ENCODE data around the gene IZUMO2.
"Not testable (repeated sequence)": the region's sequence is repeated elsewhere in the genome, so short reads cannot be mapped to it uniquely, and the experiment has no call there.

The IZUMO2 gene

DNA sequence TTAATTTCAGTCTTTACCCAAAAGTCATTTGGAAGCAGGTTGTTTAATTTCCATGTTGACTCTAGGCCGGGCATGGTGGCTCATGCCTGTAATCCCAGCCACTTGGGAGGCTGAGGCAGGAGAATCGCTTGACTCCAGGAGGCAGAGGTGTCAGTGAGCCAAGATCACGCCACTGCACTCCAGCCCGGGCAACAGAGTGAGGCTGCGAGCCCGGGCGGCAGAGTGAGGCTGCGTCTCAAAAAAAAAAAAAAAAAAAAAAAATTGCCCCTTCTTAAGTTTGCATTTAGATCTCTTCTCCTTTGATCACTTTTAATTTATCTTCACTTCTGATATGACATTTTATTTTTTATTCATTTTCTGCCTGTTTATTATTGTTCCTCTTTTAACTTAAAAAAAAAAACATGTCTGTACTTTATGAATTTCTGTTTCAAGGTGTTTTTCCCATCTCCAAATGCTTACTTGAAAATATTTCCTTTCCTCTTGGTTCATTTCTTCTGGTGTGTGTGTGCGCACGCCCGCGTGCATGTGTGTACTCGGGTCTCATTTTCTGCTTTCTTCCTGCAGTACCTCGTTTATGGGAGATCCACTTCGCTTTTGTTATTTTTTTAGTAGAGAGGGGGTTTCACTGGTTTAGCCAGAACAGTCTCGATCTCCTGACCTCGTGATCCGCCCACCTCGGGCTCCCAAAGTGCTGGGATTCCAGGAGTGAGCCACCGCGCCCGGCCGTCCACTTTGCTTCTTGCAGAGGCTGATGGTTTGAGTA, 26.3 kb downstream of the IZUMO2 start:
- not testable (repeated sequence) for H3K4me1 ChIP-seq (ENCODE audit: control insufficient read depth, insufficient read depth, low read length, poor library complexity, severe bottlenecking); H3K4me3 ChIP-seq (ENCODE audit: extremely low read depth, insufficient read depth, low read length, poor library complexity, severe bottlenecking); H3K36me3 ChIP-seq (ENCODE audit: control insufficient read depth, insufficient read depth, low read length); H3K27ac ChIP-seq (ENCODE audit: low read depth, low read length, severe bottlenecking)
- H3K9me3 ChIP-seq (ENCODE audit: control insufficient read depth, low read length), result peaks cover 17% of the 10 kb centered on the region
- WGBS, 2 experiments (ENCODE audit: insufficient coverage in 2 of 2), result 78 to 89% methylated on average over 13 to 15 of the region's 23 CpGs

DNA sequence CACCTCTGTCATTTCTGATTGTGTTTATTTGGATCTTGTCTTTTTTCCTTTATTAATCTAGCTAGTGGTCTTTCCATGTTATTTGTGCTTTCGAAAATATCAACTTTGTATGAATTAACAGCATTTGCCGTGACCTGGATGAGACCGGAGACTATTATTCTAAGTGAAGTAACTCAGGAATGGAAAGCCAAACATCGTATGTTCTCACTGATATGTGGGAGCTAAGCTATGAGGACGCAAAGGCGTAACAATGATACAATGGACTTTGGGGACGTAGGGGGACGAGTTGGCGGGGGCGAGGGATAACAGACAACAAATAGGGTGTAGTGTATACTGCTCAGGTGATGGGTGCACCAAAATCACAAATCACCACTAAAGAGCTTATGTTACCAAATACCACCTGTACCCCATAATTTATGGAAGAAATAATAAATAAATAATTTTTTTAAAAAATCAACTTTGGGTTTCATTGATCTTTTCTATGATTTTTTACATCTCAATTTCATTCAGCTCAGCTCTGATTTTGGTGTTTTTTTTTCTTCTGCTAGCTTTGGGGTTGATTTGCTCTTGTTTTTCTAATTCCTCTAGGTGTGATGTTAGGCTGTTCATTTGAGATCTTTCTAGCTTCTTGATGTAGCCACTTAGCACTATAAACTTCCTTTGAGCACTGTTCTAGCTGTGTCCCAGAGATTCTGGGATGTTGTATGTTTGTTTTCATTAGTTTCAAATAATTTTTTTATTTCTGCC, 27.1 kb downstream of the IZUMO2 start:
- not testable (repeated sequence) for H3K36me3 ChIP-seq (ENCODE audit: control insufficient read depth, insufficient read depth, low read length); H3K4me1 ChIP-seq (ENCODE audit: control insufficient read depth, insufficient read depth, low read length, poor library complexity, severe bottlenecking); H3K27ac ChIP-seq (ENCODE audit: low read depth, low read length, severe bottlenecking); H3K4me3 ChIP-seq (ENCODE audit: extremely low read depth, insufficient read depth, low read length, poor library complexity, severe bottlenecking)
- H3K9me3 ChIP-seq (ENCODE audit: control insufficient read depth, low read length), result peaks cover 17% of the 10 kb centered on the region
- WGBS, 2 experiments (ENCODE audit: insufficient coverage in 2 of 2), result 82 to 85% methylated on average over 10 of the region's 10 CpGs

GRCh38 chr19:50134777-50135719, 28.0 kb downstream of the IZUMO2 start:
- not testable (repeated sequence) for H3K27ac ChIP-seq (ENCODE audit: low read depth, low read length, severe bottlenecking); H3K36me3 ChIP-seq (ENCODE audit: control insufficient read depth, insufficient read depth, low read length); H3K4me3 ChIP-seq (ENCODE audit: extremely low read depth, insufficient read depth, low read length, poor library complexity, severe bottlenecking); H3K4me1 ChIP-seq (ENCODE audit: control insufficient read depth, insufficient read depth, low read length, poor library complexity, severe bottlenecking)
- peaks cover 17% of the 10 kb centered on the region for H3K9me3 ChIP-seq (ENCODE audit: control insufficient read depth, low read length)
- 60% methylated on average over 2 of the region's 21 CpGs; no CpG with 5 or more reads in 1 of the 2 experiments for WGBS, 2 experiments (ENCODE audit: insufficient coverage in 2 of 2)

GRCh38 chr19:50133518-50134492, 29.3 kb downstream of the IZUMO2 start:
- not testable (repeated sequence) for H3K4me3 ChIP-seq (ENCODE audit: extremely low read depth, insufficient read depth, low read length, poor library complexity, severe bottlenecking); H3K4me1 ChIP-seq (ENCODE audit: control insufficient read depth, insufficient read depth, low read length, poor library complexity, severe bottlenecking); H3K27ac ChIP-seq (ENCODE audit: low read depth, low read length, severe bottlenecking); H3K36me3 ChIP-seq (ENCODE audit: control insufficient read depth, insufficient read depth, low read length)
- whole genome bisulfite sequencing, 2 experiments (ENCODE audit: insufficient coverage in 2 of 2), result 70 to 74% methylated on average over 8 to 10 of the region's 31 CpGs
- peaks cover 17% of the 10 kb centered on the region for H3K9me3 ChIP-seq (ENCODE audit: control insufficient read depth, low read length)

GRCh38 chr19:50104012-50104411, 59.1 kb downstream of the IZUMO2 start:
- not testable (repeated sequence) for H3K9me3 ChIP-seq (ENCODE audit: control insufficient read depth, low read length); H3K4me1 ChIP-seq (ENCODE audit: control insufficient read depth, insufficient read depth, low read length, poor library complexity, severe bottlenecking); H3K36me3 ChIP-seq (ENCODE audit: control insufficient read depth, insufficient read depth, low read length); H3K4me3 ChIP-seq (ENCODE audit: extremely low read depth, insufficient read depth, low read length, poor library complexity, severe bottlenecking); H3K27ac ChIP-seq (ENCODE audit: low read depth, low read length, severe bottlenecking)
- no CpG with 5 or more reads among the region's 13 CpGs for WGBS, 2 experiments (ENCODE audit: insufficient coverage in 2 of 2)

DNA sequence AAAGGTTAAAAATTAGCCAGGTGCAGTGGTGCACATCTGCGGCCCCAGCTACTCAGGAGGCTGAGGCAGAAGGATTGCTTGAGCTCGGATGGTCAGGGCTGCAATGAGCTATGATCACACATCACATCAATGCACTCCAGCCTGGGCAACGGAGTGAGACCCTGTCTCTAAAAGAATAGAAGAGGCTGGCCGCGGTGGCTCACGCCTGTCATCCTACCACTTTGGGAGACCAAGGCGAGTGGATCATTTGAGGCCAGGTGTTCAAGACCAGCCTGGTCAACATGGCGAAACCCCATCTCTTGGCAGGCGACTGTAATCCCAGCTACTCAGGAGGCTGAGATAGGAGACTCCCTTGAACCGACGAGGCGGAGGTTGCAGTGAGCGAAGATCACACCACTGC, 59.7 kb downstream of the IZUMO2 start:
- not testable (repeated sequence) for H3K9me3 ChIP-seq (ENCODE audit: control insufficient read depth, low read length); H3K4me1 ChIP-seq (ENCODE audit: control insufficient read depth, insufficient read depth, low read length, poor library complexity, severe bottlenecking); H3K4me3 ChIP-seq (ENCODE audit: extremely low read depth, insufficient read depth, low read length, poor library complexity, severe bottlenecking); H3K36me3 ChIP-seq (ENCODE audit: control insufficient read depth, insufficient read depth, low read length); H3K27ac ChIP-seq (ENCODE audit: low read depth, low read length, severe bottlenecking)
- WGBS, 2 experiments (ENCODE audit: insufficient coverage in 2 of 2), result 60% methylated on average over 2 of the region's 13 CpGs; no CpG with 5 or more reads in 1 of the 2 experiments

All from mesodermal cell (in vitro differentiated cells).